Breast epithelium (tissue), 3 donors: ENCODE data around the gene AUH.

Experiments used
- POLR2A ChIP-seq: fragments of 450-650 bp; IDR thresholded peaks from one replicate; pipeline ENCODE4 v1.6.1; 2016; ENCODE audit warnings: antibody characterized with exemption, mild to moderate bottlenecking, moderate library complexity
- TF ChIP-seq, protein P1 (sequence below), 3 donors: fragments of 450-650 bp; IDR thresholded peaks; one replicate each; pipeline ENCODE4 v1.5.1; 2016 to 2017; ENCODE audit warnings: antibody characterized with exemption in 3 of 3, mild to moderate bottlenecking in 3 of 3, moderate library complexity in 3 of 3

GRCh38 chr9:91222457-91222856 lies 139.3 kb downstream of the AUH start:
- TF ChIP-seq, protein P1, sequence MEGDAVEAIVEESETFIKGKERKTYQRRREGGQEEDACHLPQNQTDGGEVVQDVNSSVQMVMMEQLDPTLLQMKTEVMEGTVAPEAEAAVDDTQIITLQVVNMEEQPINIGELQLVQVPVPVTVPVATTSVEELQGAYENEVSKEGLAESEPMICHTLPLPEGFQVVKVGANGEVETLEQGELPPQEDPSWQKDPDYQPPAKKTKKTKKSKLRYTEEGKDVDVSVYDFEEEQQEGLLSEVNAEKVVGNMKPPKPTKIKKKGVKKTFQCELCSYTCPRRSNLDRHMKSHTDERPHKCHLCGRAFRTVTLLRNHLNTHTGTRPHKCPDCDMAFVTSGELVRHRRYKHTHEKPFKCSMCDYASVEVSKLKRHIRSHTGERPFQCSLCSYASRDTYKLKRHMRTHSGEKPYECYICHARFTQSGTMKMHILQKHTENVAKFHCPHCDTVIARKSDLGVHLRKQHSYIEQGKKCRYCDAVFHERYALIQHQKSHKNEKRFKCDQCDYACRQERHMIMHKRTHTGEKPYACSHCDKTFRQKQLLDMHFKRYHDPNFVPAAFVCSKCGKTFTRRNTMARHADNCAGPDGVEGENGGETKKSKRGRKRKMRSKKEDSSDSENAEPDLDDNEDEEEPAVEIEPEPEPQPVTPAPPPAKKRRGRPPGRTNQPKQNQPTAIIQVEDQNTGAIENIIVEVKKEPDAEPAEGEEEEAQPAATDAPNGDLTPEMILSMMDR (IDR thresholded peaks at IDR 0.05), result no peak
- TF ChIP-seq POLR2A, result no peak
